ENCODE results near the gene EDN2.

DNA sequence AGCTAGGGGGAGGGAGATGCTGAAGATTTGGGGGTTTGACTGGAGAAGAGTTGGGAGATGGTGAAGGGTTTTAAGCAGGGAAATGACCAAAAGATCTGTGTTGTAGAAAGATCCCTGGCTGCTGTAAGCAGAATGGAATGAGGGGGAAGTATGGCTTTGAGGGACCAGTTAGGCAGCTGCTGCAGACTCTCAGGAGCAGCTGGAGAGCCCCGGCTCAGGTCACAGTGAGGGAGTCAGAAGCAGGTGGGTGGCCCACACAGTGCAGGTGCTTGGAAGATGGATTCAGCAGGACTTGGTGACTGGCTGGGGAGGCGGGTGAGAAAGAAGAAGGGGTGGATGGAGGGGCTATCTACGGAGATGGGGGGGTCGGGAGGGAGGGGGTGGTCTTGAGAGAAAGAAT, 35.7 kb downstream of the EDN2 start:
- TF ChIP-seq, protein P1, sequence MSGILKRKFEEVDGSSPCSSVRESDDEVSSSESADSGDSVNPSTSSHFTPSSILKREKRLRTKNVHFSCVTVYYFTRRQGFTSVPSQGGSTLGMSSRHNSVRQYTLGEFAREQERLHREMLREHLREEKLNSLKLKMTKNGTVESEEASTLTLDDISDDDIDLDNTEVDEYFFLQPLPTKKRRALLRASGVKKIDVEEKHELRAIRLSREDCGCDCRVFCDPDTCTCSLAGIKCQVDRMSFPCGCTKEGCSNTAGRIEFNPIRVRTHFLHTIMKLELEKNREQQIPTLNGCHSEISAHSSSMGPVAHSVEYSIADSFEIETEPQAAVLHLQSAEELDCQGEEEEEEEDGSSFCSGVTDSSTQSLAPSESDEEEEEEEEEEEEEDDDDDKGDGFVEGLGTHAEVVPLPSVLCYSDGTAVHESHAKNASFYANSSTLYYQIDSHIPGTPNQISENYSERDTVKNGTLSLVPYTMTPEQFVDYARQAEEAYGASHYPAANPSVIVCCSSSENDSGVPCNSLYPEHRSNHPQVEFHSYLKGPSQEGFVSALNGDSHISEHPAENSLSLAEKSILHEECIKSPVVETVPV (CRISPR knock-in tag; IDR thresholded peaks at IDR 0.05): no peak
- TF ChIP-seq, protein P2, sequence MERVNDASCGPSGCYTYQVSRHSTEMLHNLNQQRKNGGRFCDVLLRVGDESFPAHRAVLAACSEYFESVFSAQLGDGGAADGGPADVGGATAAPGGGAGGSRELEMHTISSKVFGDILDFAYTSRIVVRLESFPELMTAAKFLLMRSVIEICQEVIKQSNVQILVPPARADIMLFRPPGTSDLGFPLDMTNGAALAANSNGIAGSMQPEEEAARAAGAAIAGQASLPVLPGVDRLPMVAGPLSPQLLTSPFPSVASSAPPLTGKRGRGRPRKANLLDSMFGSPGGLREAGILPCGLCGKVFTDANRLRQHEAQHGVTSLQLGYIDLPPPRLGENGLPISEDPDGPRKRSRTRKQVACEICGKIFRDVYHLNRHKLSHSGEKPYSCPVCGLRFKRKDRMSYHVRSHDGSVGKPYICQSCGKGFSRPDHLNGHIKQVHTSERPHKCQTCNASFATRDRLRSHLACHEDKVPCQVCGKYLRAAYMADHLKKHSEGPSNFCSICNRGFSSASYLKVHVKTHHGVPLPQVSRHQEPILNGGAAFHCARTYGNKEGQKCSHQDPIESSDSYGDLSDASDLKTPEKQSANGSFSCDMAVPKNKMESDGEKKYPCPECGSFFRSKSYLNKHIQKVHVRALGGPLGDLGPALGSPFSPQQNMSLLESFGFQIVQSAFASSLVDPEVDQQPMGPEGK (CRISPR knock-in tag; IDR thresholded peaks at IDR 0.05; ENCODE audit: borderline replicate concordance): no peak
- no peak for TF ChIP-seq ZC3H10 (CRISPR knock-in tag; IDR thresholded peaks at IDR 0.05)
- no peak for TF ChIP-seq ZNF70 (CRISPR knock-in tag; IDR thresholded peaks at IDR 0.05)
- TF ChIP-seq ARNTL (CRISPR knock-in tag; IDR thresholded peaks at IDR 0.05; ENCODE audit: borderline replicate concordance, low read depth): no peak

Data from SK-N-SH treated with all-trans-retinoic acid at 6 μM for 48 hours (cell line).